H1 (cell line): Measurements from ENCODE around the gene ZNF432. TPM values are rescaled to one million over a fixed set of nuclear protein-coding genes. Genes with fewer than 3 reads are reported as not detected.

Source experiments
- CTCF ChIA-PET: fragments of 300-600 bp; sonication (Branson Sonifier 250); formaldehyde crosslinking; loops from one replicate; lab custom pipeline; 2021; ENCODE audit not compliant: partially characterized antibody; lab: Charles Lee
- POLR2A ChIA-PET: fragments of 300-600 bp; sonication (Branson Sonifier 250); formaldehyde crosslinking; loops from one replicate; lab custom pipeline; 2021; ENCODE audit warnings: inconsistent platforms; ENCODE audit not compliant: partially characterized antibody; lab: Charles Lee
- DNase-seq, 2 experiments: peaks; one replicate each; pipeline versions ENCODE4 v3.0.0 to v3.0.0-alpha.2; 2010 to 2022; ENCODE audit warnings: low spot score in 2 of 2, low read depth in 1 of 2, mixed read lengths in 1 of 2
- FAIRE-seq: peaks from 2 replicates; lab custom pipeline; 2011; peaks lifted over from hg19 to GRCh38; lab: Jason Lieb, UNC
- H2AFZ ChIP-seq: 2 replicates; pipeline ENCODE4 v1.8.1; 2012; ENCODE audit warnings: low read length, inconsistent platforms
- H2AK5ac ChIP-seq: 2 replicates; pipeline ENCODE4 v1.6.1; 2013; ENCODE audit warnings: low read depth, low read length
- H2BK120ac ChIP-seq: replicated peaks from 2 replicates; pipeline ENCODE3; 2013; ENCODE audit warnings: low read depth, low read length, inconsistent platforms
- H2BK12ac ChIP-seq: 2 replicates; pipeline ENCODE4 v1.6.1; 2013; ENCODE audit warnings: low read depth, low read length
- H2BK15ac ChIP-seq: 2 replicates; pipeline ENCODE4 v1.6.1; 2013; ENCODE audit warnings: low read length
- H2BK20ac ChIP-seq: 2 replicates; pipeline ENCODE4 v1.6.1; 2013; ENCODE audit warnings: low read length
- H2BK5ac ChIP-seq: 2 replicates; pipeline ENCODE4 v1.6.1; 2013; ENCODE audit warnings: low read depth, low read length
- H3K14ac ChIP-seq: 2 replicates; pipeline ENCODE4 v1.6.1; 2013; ENCODE audit warnings: inconsistent platforms; ENCODE audit not compliant: insufficient read length
- H3K18ac ChIP-seq: 2 replicates; pipeline ENCODE4 v1.6.1; 2013; ENCODE audit warnings: low read length; ENCODE audit errors: extremely low read depth
- H3K23ac ChIP-seq: 2 replicates; pipeline ENCODE4 v1.6.1; 2013; ENCODE audit warnings: inconsistent platforms; ENCODE audit not compliant: insufficient read length
- H3K23me2 ChIP-seq: 2 replicates; pipeline ENCODE4 v1.6.1; 2013; ENCODE audit warnings: low read depth, low read length
- H3K27ac ChIP-seq: 2 replicates; pipeline ENCODE4 v1.6.1; 2011; ENCODE audit warnings: low read depth, low read length, inconsistent platforms
- H3K27me3 ChIP-seq, 4 experiments: replicated peaks in 1 of 4; 1 replicate in 1 of 4; 2 replicates in 3 of 4; pipeline versions ENCODE4 v1.6.1 to v1.8.1; 2011 to 2013; ENCODE audit warnings: low read length in 3 of 4, mild to moderate bottlenecking in 3 of 4, inconsistent platforms in 2 of 4, mixed read lengths in 2 of 4, moderate library complexity in 1 of 4; ENCODE audit not compliant: control insufficient read depth in 3 of 4, insufficient read depth in 3 of 4; ENCODE audit errors: extremely low read depth in 1 of 4
- H3K36me3 ChIP-seq, 4 experiments: 2 replicates each; pipeline versions ENCODE4 v1.6.1 to v1.8.1; 2011 to 2013; ENCODE audit warnings: mild to moderate bottlenecking in 4 of 4, low read length in 3 of 4, moderate library complexity in 2 of 4, control low read depth in 1 of 4, inconsistent platforms in 1 of 4; ENCODE audit not compliant: insufficient read depth in 4 of 4, control insufficient read depth in 2 of 4
- H3K4ac ChIP-seq: replicated peaks from 2 replicates; pipeline ENCODE3; 2013; ENCODE audit warnings: low read length, low read depth, mixed read lengths, inconsistent platforms; ENCODE audit not compliant: insufficient read length
- H3K4me1 ChIP-seq, 4 experiments: replicated peaks in 1 of 4; 1 replicate in 1 of 4; 2 replicates in 3 of 4; pipeline versions ENCODE4 v1.6.1 to v1.8.1; 2011 to 2013; ENCODE audit warnings: low read length in 3 of 4, inconsistent platforms in 2 of 4, mixed read lengths in 1 of 4; ENCODE audit not compliant: insufficient read depth in 4 of 4, control insufficient read depth in 3 of 4
- H3K4me2 ChIP-seq, 2 experiments: 2 replicates each; pipeline versions ENCODE4 v1.6.1 to v1.8.1; 2011 to 2013; ENCODE audit warnings: low read depth in 2 of 2, low read length in 2 of 2, control low read depth in 1 of 2, inconsistent platforms in 1 of 2, mild to moderate bottlenecking in 1 of 2; ENCODE audit not compliant: insufficient read depth in 1 of 2
- H3K4me3 ChIP-seq, 4 experiments: fragments of 200-600, 300-600 bp in 1 of 4; sonication (generic), shearing (Covaris generic), sonication (Bioruptor Twin) in 1 of 4; 2 replicates each; pipeline versions ENCODE4 v1.5.1 to v1.8.1; 2011 to 2016; ENCODE audit warnings: low read length in 4 of 4, low read depth in 3 of 4, control low read depth in 2 of 4, inconsistent platforms in 2 of 4, mild to moderate bottlenecking in 2 of 4, mixed read lengths in 1 of 4, moderate library complexity in 1 of 4; ENCODE audit not compliant: insufficient read depth in 2 of 4; ENCODE audit errors: extremely low read depth in 1 of 4
- H3K56ac ChIP-seq: replicated peaks from 2 replicates; pipeline ENCODE3; 2013; ENCODE audit warnings: low read depth, mild to moderate bottlenecking, mixed read lengths, low read length, inconsistent platforms; ENCODE audit not compliant: insufficient read length
- H3K79me1 ChIP-seq: 2 replicates; pipeline ENCODE4 v1.6.1; 2013; ENCODE audit warnings: low read depth, low read length, control low read depth
- H3K79me2 ChIP-seq, 2 experiments: 2 replicates each; pipeline versions ENCODE4 v1.6.1 to v1.8.1; 2012 to 2013; ENCODE audit warnings: low read length in 2 of 2, mild to moderate bottlenecking in 2 of 2, inconsistent platforms in 1 of 2; ENCODE audit not compliant: insufficient read depth in 2 of 2, control insufficient read depth in 1 of 2
- H3K9ac ChIP-seq, 4 experiments: replicated peaks in 1 of 4; 1 replicate in 1 of 4; 2 replicates in 3 of 4; pipeline versions ENCODE4 v1.6.1 to v1.8.1; 2011 to 2013; ENCODE audit warnings: low read depth in 3 of 4, low read length in 3 of 4, control low read depth in 2 of 4, mild to moderate bottlenecking in 2 of 4, moderate library complexity in 2 of 4, inconsistent platforms in 1 of 4; ENCODE audit errors: extremely low read depth in 1 of 4
- H3K9me3 ChIP-seq, 2 experiments: 2 replicates each; pipeline versions ENCODE4 v1.6.1 to v1.8.1; 2012 to 2013; ENCODE audit warnings: mild to moderate bottlenecking in 2 of 2, moderate library complexity in 2 of 2, control low read depth in 1 of 2, inconsistent platforms in 1 of 2, low read depth in 1 of 2, low read length in 1 of 2, mixed read lengths in 1 of 2; ENCODE audit not compliant: insufficient read depth in 2 of 2
- H4K20me1 ChIP-seq, 2 experiments: replicated peaks in 1 of 2; 2 replicates each; pipeline versions ENCODE3 to v1.8.1; 2011 to 2013; ENCODE audit warnings: inconsistent platforms in 2 of 2, low read length in 2 of 2, mild to moderate bottlenecking in 1 of 2; ENCODE audit not compliant: insufficient read depth in 2 of 2, control insufficient read depth in 1 of 2
- H4K5ac ChIP-seq: 2 replicates; pipeline ENCODE4 v1.6.1; 2013; ENCODE audit warnings: low read length, low read depth, mixed read lengths, inconsistent platforms; ENCODE audit not compliant: insufficient read length
- H4K8ac ChIP-seq: 2 replicates; pipeline ENCODE4 v1.8.0; 2013; ENCODE audit warnings: mild to moderate bottlenecking, moderate library complexity, low read length, inconsistent platforms; ENCODE audit not compliant: insufficient read depth; ENCODE audit errors: extremely low read depth
- H4K91ac ChIP-seq: replicated peaks from 2 replicates; pipeline ENCODE3; 2013; ENCODE audit warnings: low read length, mixed read lengths, inconsistent platforms; ENCODE audit not compliant: insufficient read length
- ATF2 ChIP-seq: IDR thresholded peaks from 2 replicates; pipeline ENCODE4 v1.6.1; 2012; ENCODE audit warnings: low read length, inconsistent platforms
- JUN ChIP-seq: IDR thresholded peaks from 2 replicates; pipeline ENCODE4 v1.6.1; 2011; ENCODE audit warnings: low read depth, mild to moderate bottlenecking, improper control_type of control experiment, low read length
- KDM1A ChIP-seq: fragments of 200-600, 300-600 bp; sonication (generic); IDR thresholded peaks from 2 replicates; pipeline ENCODE4 v1.7.1; 2016; ENCODE audit warnings: mild to moderate bottlenecking, low read length, borderline replicate concordance
- POLR2AphosphoS5 ChIP-seq: IDR thresholded peaks from 2 replicates; pipeline ENCODE4 v1.6.1; 2011; ENCODE audit warnings: low read depth, low read length
- POU5F1 ChIP-seq: IDR thresholded peaks from 2 replicates; pipeline ENCODE4 v1.6.1; 2011; ENCODE audit warnings: low read depth, mild to moderate bottlenecking, low read length, moderate library complexity
- RAD21 ChIP-seq, 2 experiments: IDR thresholded peaks in 1 of 2; conservative IDR thresholded peaks in 1 of 2; 2 replicates each; pipeline ENCODE4 v1.6.1; 2011; ENCODE audit warnings: low read depth in 2 of 2, low read length in 2 of 2, improper control_type of control experiment in 1 of 2, inconsistent platforms in 1 of 2, mild to moderate bottlenecking in 1 of 2, moderate library complexity in 1 of 2
- RNF2 ChIP-seq: fragments of 200-900, 300-1000 bp; sonication (generic); IDR thresholded peaks from 2 replicates; pipeline ENCODE4 v1.7.1; 2016; ENCODE audit warnings: borderline replicate concordance, low read depth, mild to moderate bottlenecking, antibody characterized with exemption, low read length; ENCODE audit not compliant: poor library complexity, severe bottlenecking; ENCODE audit errors: missing control alignments
- SAP30 ChIP-seq: fragments of 300-600 bp; sonication (generic); IDR thresholded peaks from 2 replicates; pipeline ENCODE4 v1.7.1; 2012; ENCODE audit warnings: low read length, moderate library complexity, mild to moderate bottlenecking, inconsistent platforms; ENCODE audit not compliant: insufficient read depth, insufficient replicate concordance
- SIRT6 ChIP-seq: IDR thresholded peaks from one replicate; pipeline ENCODE4 v1.7.1; 2012; ENCODE audit warnings: low read length, inconsistent platforms
- SIX5 ChIP-seq: IDR thresholded peaks from 2 replicates; pipeline ENCODE4 v1.6.1; 2011; ENCODE audit warnings: mild to moderate bottlenecking, low read depth, low read length
- WGBS, 2 experiments: shearing (Covaris generic) in 1 of 2; methylation state at CpG; one replicate each; pipeline versions ENCODE4 v1.1.6 to v1.1.7; 2013 to 2015; ENCODE audit warnings: low lambda C conversion rate in 2 of 2, mixed read lengths in 2 of 2, inconsistent platforms in 1 of 2, low coverage in 1 of 2, missing lambda C conversion rate in 1 of 2; ENCODE audit not compliant: insufficient replicate concordance in 2 of 2, insufficient coverage in 1 of 2, insufficient read length in 1 of 2; ENCODE audit errors: extremely low coverage in 1 of 2, missing lambda C conversion rate in 1 of 2; 5-methylcytosine and 5-hydroxymethylcytosine counted together
- polyA plus RNA-seq, 7 experiments: library from polyadenylated mRNA; depleted of rRNA in 3 of 7; stranded (reverse) in 5 of 7; unstranded in 2 of 7; fragments of >200 nt in 5 of 7; fragments of 200-250 nt in 2 of 7; gene quantifications; 1 replicate in 5 of 7; 2 replicates in 1 of 7; 4 replicates in 1 of 7; pipeline versions ENCODE4 v1.2.1 to v1.2.3, GENCODE V29; 2011 to 2013; ENCODE audit warnings: missing spikeins in 2 of 7, mixed read lengths in 2 of 7
- total RNA-seq: library from RNA; stranded (reverse); fragmentation: NEBNext Ultra II Directional; extraction: Animal tissue kit (Norgen Biotek cat#: 25700); gene quantifications from 2 replicates; pipeline ENCODE4 v1.2.1, GENCODE V29; 2021

ZNF432 gene
- total and polyA plus RNA-seq, 2 of the 8 experiments (the other 6 are each of a cell fraction or from before 2014, with no cell fraction given), result 2.0 to 8.3 TPM

GRCh38 chr19:52020506-52020905 lies 28.1 kb downstream of the ZNF432 start:
- TF ChIP-seq POU5F1 (no peak), SIX5 (no peak), SIRT6 (no peak), JUN (no peak), RNF2 (no peak), ATF2 (no peak), KDM1A (no peak), RAD21 (IDR thresholded peaks at IDR 0.05 in 1 of 2, conservative IDR thresholded peaks at IDR 0.05 in 1 of 2; ENCODE audit: low read depth in 2 of 2, low read length in 2 of 2) (no peak), SAP30 (no peak), POLR2AphosphoS5 (no peak)
- Histone ChIP-seq H3K4me1 (no peaks in the 10 kb centered on the region), H2BK20ac (no peak overlapping the region), H3K4me3 (no peak overlapping the region), H2BK5ac (no peak overlapping the region), H3K79me2 (peaks cover 0 to 21% of the 10 kb centered on the region in 2 experiments; a peak in 1 of 4 replicates), H3K18ac (no peak overlapping the region), H3K79me1 (no peaks in the 10 kb centered on the region; the same call in 1 of the 2 replicates), H3K4me2 (no peak overlapping the region), H3K14ac (no peak overlapping the region), H4K5ac (no peak overlapping the region), H3K23ac (no peak overlapping the region), H4K20me1 (no peaks in the 10 kb centered on the region), H4K8ac (no peak overlapping the region), H3K23me2 (no peaks in the 10 kb centered on the region), H4K91ac (no peak overlapping the region), H2AFZ (no peak overlapping the region), H3K36me3 (peaks cover 22 to 90% (median 66%) of the 10 kb centered on the region in 4 experiments), H2AK5ac (no peak overlapping the region), H3K9ac (no peak overlapping the region), H2BK12ac (no peak overlapping the region), H3K4ac (no peak overlapping the region), H3K56ac (no peak overlapping the region), H3K9me3 (peaks cover 5% of the 10 kb centered on the region in 2 experiments; a peak in 3 of 4 replicates), H2BK15ac (no peak overlapping the region), H3K27ac (no peak overlapping the region), H3K27me3 (no peaks in the 10 kb centered on the region), H2BK120ac (no peak overlapping the region)
- FAIRE-seq (no peak), DNase-seq (no peak)
- CTCF ChIA-PET, result interaction anchor here (0.6 to 0.9 kb wide), 4 partner anchors 7 to 188 kb away, joined by 3 to 5 read pairs (median 3); no protein-coding TSS in a partner anchor
- POLR2A ChIA-PET, result interaction anchor here (1.1 to 1.4 kb wide), 2 partner anchors 8 to 17 kb away, joined by 3 to 7 read pairs; no protein-coding TSS in a partner anchor
- 95% methylated on average over 4 of the region's 4 CpGs; no CpG with 5 or more reads in 1 of the 2 experiments for WGBS, 2 experiments
